H1 (cell line): Measurements from ENCODE around the gene DSE. TPM values are rescaled to one million over a fixed set of nuclear protein-coding genes. Genes with fewer than 3 reads are reported as not detected.

Source experiments
- CTCF ChIA-PET: fragments of 300-600 bp; sonication (Branson Sonifier 250); formaldehyde crosslinking; loops from one replicate; lab custom pipeline; 2021; ENCODE audit not compliant: partially characterized antibody; lab: Charles Lee
- POLR2A ChIA-PET: fragments of 300-600 bp; sonication (Branson Sonifier 250); formaldehyde crosslinking; loops from one replicate; lab custom pipeline; 2021; ENCODE audit warnings: inconsistent platforms; ENCODE audit not compliant: partially characterized antibody; lab: Charles Lee
- DNase-seq, 2 experiments: peaks; one replicate each; pipeline versions ENCODE4 v3.0.0 to v3.0.0-alpha.2; 2010 to 2022; ENCODE audit warnings: low spot score in 2 of 2, low read depth in 1 of 2, mixed read lengths in 1 of 2
- FAIRE-seq: peaks from 2 replicates; lab custom pipeline; 2011; peaks lifted over from hg19 to GRCh38; lab: Jason Lieb, UNC
- H2AFZ ChIP-seq: 2 replicates; pipeline ENCODE4 v1.8.1; 2012; ENCODE audit warnings: low read length, inconsistent platforms
- H2AK5ac ChIP-seq: 2 replicates; pipeline ENCODE4 v1.6.1; 2013; ENCODE audit warnings: low read depth, low read length
- H2BK120ac ChIP-seq: replicated peaks from 2 replicates; pipeline ENCODE3; 2013; ENCODE audit warnings: low read depth, low read length, inconsistent platforms
- H2BK12ac ChIP-seq: 2 replicates; pipeline ENCODE4 v1.6.1; 2013; ENCODE audit warnings: low read depth, low read length
- H2BK15ac ChIP-seq: 2 replicates; pipeline ENCODE4 v1.6.1; 2013; ENCODE audit warnings: low read length
- H2BK20ac ChIP-seq: 2 replicates; pipeline ENCODE4 v1.6.1; 2013; ENCODE audit warnings: low read length
- H2BK5ac ChIP-seq: 2 replicates; pipeline ENCODE4 v1.6.1; 2013; ENCODE audit warnings: low read depth, low read length
- H3K14ac ChIP-seq: 2 replicates; pipeline ENCODE4 v1.6.1; 2013; ENCODE audit warnings: inconsistent platforms; ENCODE audit not compliant: insufficient read length
- H3K18ac ChIP-seq: 2 replicates; pipeline ENCODE4 v1.6.1; 2013; ENCODE audit warnings: low read length; ENCODE audit errors: extremely low read depth
- H3K23ac ChIP-seq: 2 replicates; pipeline ENCODE4 v1.6.1; 2013; ENCODE audit warnings: inconsistent platforms; ENCODE audit not compliant: insufficient read length
- H3K23me2 ChIP-seq: 2 replicates; pipeline ENCODE4 v1.6.1; 2013; ENCODE audit warnings: low read depth, low read length
- H3K27ac ChIP-seq: 2 replicates; pipeline ENCODE4 v1.6.1; 2011; ENCODE audit warnings: low read depth, low read length, inconsistent platforms
- H3K27me3 ChIP-seq, 4 experiments: replicated peaks in 1 of 4; 1 replicate in 1 of 4; 2 replicates in 3 of 4; pipeline versions ENCODE4 v1.6.1 to v1.8.1; 2011 to 2013; ENCODE audit warnings: low read length in 3 of 4, mild to moderate bottlenecking in 3 of 4, inconsistent platforms in 2 of 4, mixed read lengths in 2 of 4, moderate library complexity in 1 of 4; ENCODE audit not compliant: control insufficient read depth in 3 of 4, insufficient read depth in 3 of 4; ENCODE audit errors: extremely low read depth in 1 of 4
- H3K36me3 ChIP-seq, 4 experiments: 2 replicates each; pipeline versions ENCODE4 v1.6.1 to v1.8.1; 2011 to 2013; ENCODE audit warnings: mild to moderate bottlenecking in 4 of 4, low read length in 3 of 4, moderate library complexity in 2 of 4, control low read depth in 1 of 4, inconsistent platforms in 1 of 4; ENCODE audit not compliant: insufficient read depth in 4 of 4, control insufficient read depth in 2 of 4
- H3K4ac ChIP-seq: replicated peaks from 2 replicates; pipeline ENCODE3; 2013; ENCODE audit warnings: low read length, low read depth, mixed read lengths, inconsistent platforms; ENCODE audit not compliant: insufficient read length
- H3K4me1 ChIP-seq, 4 experiments: replicated peaks in 1 of 4; 1 replicate in 1 of 4; 2 replicates in 3 of 4; pipeline versions ENCODE4 v1.6.1 to v1.8.1; 2011 to 2013; ENCODE audit warnings: low read length in 3 of 4, inconsistent platforms in 2 of 4, mixed read lengths in 1 of 4; ENCODE audit not compliant: insufficient read depth in 4 of 4, control insufficient read depth in 3 of 4
- H3K4me2 ChIP-seq, 2 experiments: 2 replicates each; pipeline versions ENCODE4 v1.6.1 to v1.8.1; 2011 to 2013; ENCODE audit warnings: low read depth in 2 of 2, low read length in 2 of 2, control low read depth in 1 of 2, inconsistent platforms in 1 of 2, mild to moderate bottlenecking in 1 of 2; ENCODE audit not compliant: insufficient read depth in 1 of 2
- H3K4me3 ChIP-seq, 4 experiments: fragments of 200-600, 300-600 bp in 1 of 4; sonication (generic), shearing (Covaris generic), sonication (Bioruptor Twin) in 1 of 4; 2 replicates each; pipeline versions ENCODE4 v1.5.1 to v1.8.1; 2011 to 2016; ENCODE audit warnings: low read length in 4 of 4, low read depth in 3 of 4, control low read depth in 2 of 4, inconsistent platforms in 2 of 4, mild to moderate bottlenecking in 2 of 4, mixed read lengths in 1 of 4, moderate library complexity in 1 of 4; ENCODE audit not compliant: insufficient read depth in 2 of 4; ENCODE audit errors: extremely low read depth in 1 of 4
- H3K56ac ChIP-seq: replicated peaks from 2 replicates; pipeline ENCODE3; 2013; ENCODE audit warnings: low read depth, mild to moderate bottlenecking, mixed read lengths, low read length, inconsistent platforms; ENCODE audit not compliant: insufficient read length
- H3K79me1 ChIP-seq: 2 replicates; pipeline ENCODE4 v1.6.1; 2013; ENCODE audit warnings: low read depth, low read length, control low read depth
- H3K79me2 ChIP-seq, 2 experiments: 2 replicates each; pipeline versions ENCODE4 v1.6.1 to v1.8.1; 2012 to 2013; ENCODE audit warnings: low read length in 2 of 2, mild to moderate bottlenecking in 2 of 2, inconsistent platforms in 1 of 2; ENCODE audit not compliant: insufficient read depth in 2 of 2, control insufficient read depth in 1 of 2
- H3K9ac ChIP-seq, 4 experiments: replicated peaks in 1 of 4; 1 replicate in 1 of 4; 2 replicates in 3 of 4; pipeline versions ENCODE4 v1.6.1 to v1.8.1; 2011 to 2013; ENCODE audit warnings: low read depth in 3 of 4, low read length in 3 of 4, control low read depth in 2 of 4, mild to moderate bottlenecking in 2 of 4, moderate library complexity in 2 of 4, inconsistent platforms in 1 of 4; ENCODE audit errors: extremely low read depth in 1 of 4
- H3K9me3 ChIP-seq, 2 experiments: 2 replicates each; pipeline versions ENCODE4 v1.6.1 to v1.8.1; 2012 to 2013; ENCODE audit warnings: mild to moderate bottlenecking in 2 of 2, moderate library complexity in 2 of 2, control low read depth in 1 of 2, inconsistent platforms in 1 of 2, low read depth in 1 of 2, low read length in 1 of 2, mixed read lengths in 1 of 2; ENCODE audit not compliant: insufficient read depth in 2 of 2
- H4K20me1 ChIP-seq, 2 experiments: replicated peaks in 1 of 2; 2 replicates each; pipeline versions ENCODE3 to v1.8.1; 2011 to 2013; ENCODE audit warnings: inconsistent platforms in 2 of 2, low read length in 2 of 2, mild to moderate bottlenecking in 1 of 2; ENCODE audit not compliant: insufficient read depth in 2 of 2, control insufficient read depth in 1 of 2
- H4K5ac ChIP-seq: 2 replicates; pipeline ENCODE4 v1.6.1; 2013; ENCODE audit warnings: low read length, low read depth, mixed read lengths, inconsistent platforms; ENCODE audit not compliant: insufficient read length
- H4K8ac ChIP-seq: 2 replicates; pipeline ENCODE4 v1.8.0; 2013; ENCODE audit warnings: mild to moderate bottlenecking, moderate library complexity, low read length, inconsistent platforms; ENCODE audit not compliant: insufficient read depth; ENCODE audit errors: extremely low read depth
- H4K91ac ChIP-seq: replicated peaks from 2 replicates; pipeline ENCODE3; 2013; ENCODE audit warnings: low read length, mixed read lengths, inconsistent platforms; ENCODE audit not compliant: insufficient read length
- CBX8 ChIP-seq: fragments of 300-800, 300-1000 bp; sonication (generic); IDR thresholded peaks from 2 replicates; pipeline ENCODE4 v1.7.1; 2016; ENCODE audit warnings: low read depth, low read length, borderline replicate concordance
- EGR1 ChIP-seq: IDR thresholded peaks from 2 replicates; pipeline ENCODE4 v1.6.1; 2011; ENCODE audit warnings: low read depth, low read length, borderline replicate concordance
- EZH2 ChIP-seq: fragments of 200-600 bp; sonication (generic); IDR thresholded peaks from 2 replicates; pipeline ENCODE4 v1.7.1; 2012; ENCODE audit warnings: low read depth, mild to moderate bottlenecking, moderate library complexity, low read length, inconsistent platforms; ENCODE audit not compliant: severe bottlenecking
- GABPA ChIP-seq: IDR thresholded peaks from 2 replicates; pipeline ENCODE4 v1.6.1; 2011; ENCODE audit warnings: mild to moderate bottlenecking, low read length, moderate library complexity, borderline replicate concordance; ENCODE audit not compliant: insufficient read depth
- MAFK ChIP-seq: IDR thresholded peaks from 2 replicates; pipeline ENCODE4 v1.6.1; 2012; ENCODE audit warnings: low read depth, mild to moderate bottlenecking, improper control_type of control experiment, low read length
- NRF1 ChIP-seq: IDR thresholded peaks from 2 replicates; pipeline ENCODE4 v1.6.1; 2011; ENCODE audit warnings: mild to moderate bottlenecking, low read depth, low read length, improper control_type of control experiment
- POLR2A ChIP-seq, 2 experiments: IDR thresholded peaks; 1 replicate in 1 of 2; 2 replicates in 1 of 2; pipeline ENCODE4 v1.6.1; 2011; ENCODE audit warnings: low read depth in 2 of 2, low read length in 2 of 2, mild to moderate bottlenecking in 2 of 2; ENCODE audit errors: control extremely low read depth in 1 of 2
- RFX5 ChIP-seq: IDR thresholded peaks from 2 replicates; pipeline ENCODE4 v1.6.1; 2011; ENCODE audit warnings: low read depth, low read length, improper control_type of control experiment, borderline replicate concordance
- SAP30 ChIP-seq: fragments of 300-600 bp; sonication (generic); IDR thresholded peaks from 2 replicates; pipeline ENCODE4 v1.7.1; 2012; ENCODE audit warnings: low read length, moderate library complexity, mild to moderate bottlenecking, inconsistent platforms; ENCODE audit not compliant: insufficient read depth, insufficient replicate concordance
- SP4 ChIP-seq: IDR thresholded peaks from 2 replicates; pipeline ENCODE4 v1.6.1; 2012; ENCODE audit warnings: low read length, inconsistent platforms
- TEAD4 ChIP-seq: IDR thresholded peaks from 2 replicates; pipeline ENCODE4 v1.6.1; 2012; ENCODE audit warnings: low read depth, low read length, inconsistent platforms, mixed read lengths
- WGBS, 2 experiments: shearing (Covaris generic) in 1 of 2; methylation state at CpG; one replicate each; pipeline versions ENCODE4 v1.1.6 to v1.1.7; 2013 to 2015; ENCODE audit warnings: low lambda C conversion rate in 2 of 2, mixed read lengths in 2 of 2, inconsistent platforms in 1 of 2, low coverage in 1 of 2, missing lambda C conversion rate in 1 of 2; ENCODE audit not compliant: insufficient replicate concordance in 2 of 2, insufficient coverage in 1 of 2, insufficient read length in 1 of 2; ENCODE audit errors: extremely low coverage in 1 of 2, missing lambda C conversion rate in 1 of 2; 5-methylcytosine and 5-hydroxymethylcytosine counted together
- polyA plus RNA-seq, 7 experiments: library from polyadenylated mRNA; depleted of rRNA in 3 of 7; stranded (reverse) in 5 of 7; unstranded in 2 of 7; fragments of >200 nt in 5 of 7; fragments of 200-250 nt in 2 of 7; gene quantifications; 1 replicate in 5 of 7; 2 replicates in 1 of 7; 4 replicates in 1 of 7; pipeline versions ENCODE4 v1.2.1 to v1.2.3, GENCODE V29; 2011 to 2013; ENCODE audit warnings: missing spikeins in 2 of 7, mixed read lengths in 2 of 7
- total RNA-seq: library from RNA; stranded (reverse); fragmentation: NEBNext Ultra II Directional; extraction: Animal tissue kit (Norgen Biotek cat#: 25700); gene quantifications from 2 replicates; pipeline ENCODE4 v1.2.1, GENCODE V29; 2021
- TF ChIP-seq, protein P1 (sequence below): IDR thresholded peaks from 2 replicates; pipeline ENCODE4 v1.6.1; 2012; ENCODE audit warnings: low read length, inconsistent platforms
- TF ChIP-seq, protein P2 (sequence below): IDR thresholded peaks from 2 replicates; pipeline ENCODE4 v1.6.1; 2012; ENCODE audit warnings: inconsistent platforms

The DSE gene
- total and polyA plus RNA-seq, 2 of the 8 experiments (the other 6 are each of a cell fraction or from before 2014, with no cell fraction given): 32.5 to 94.4 TPM

DNA sequence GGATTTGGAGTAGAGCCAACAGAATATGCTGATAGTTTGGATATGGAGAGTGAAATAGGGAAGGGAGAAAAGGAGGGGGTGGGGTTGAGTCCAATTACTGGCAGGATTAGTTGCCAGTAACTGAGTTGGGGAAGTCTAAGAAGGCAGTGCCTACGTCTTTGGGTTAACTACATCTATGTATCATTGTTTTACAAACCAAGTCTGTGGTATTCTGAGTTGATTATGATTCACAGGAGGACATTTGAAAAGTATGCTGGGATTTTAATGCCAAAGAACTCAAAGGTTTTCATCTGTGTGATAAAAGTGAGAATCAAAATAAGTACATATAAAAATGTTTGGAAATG lies 14.7 kb downstream of the DSE start:
- Histone ChIP-seq H3K4me3 (no peak overlapping the region), H2AFZ (no peak overlapping the region), H3K27ac (no peak overlapping the region), H4K20me1 (peaks cover 0 to 2% of the 10 kb centered on the region in 2 experiments), H4K8ac (no peak overlapping the region), H3K79me2 (peaks cover 0 to 96% of the 10 kb centered on the region in 2 experiments; a peak in 3 of 4 replicates), H3K56ac (no peak overlapping the region), H2BK5ac (no peak overlapping the region), H3K27me3 (no peaks in the 10 kb centered on the region), H4K5ac (no peak overlapping the region), H3K4me2 (no peak overlapping the region), H4K91ac (no peak overlapping the region), H3K23me2 (no peaks in the 10 kb centered on the region), H2BK12ac (no peak overlapping the region), H3K23ac (no peak overlapping the region), H3K9ac (no peak overlapping the region), H2AK5ac (no peak overlapping the region), H3K4ac (no peak overlapping the region), H3K18ac (no peak overlapping the region), H3K14ac (no peak overlapping the region), H3K79me1 (peaks cover 10% of the 10 kb centered on the region; the same call in 1 of the 2 replicates), H2BK120ac (no peak overlapping the region), H2BK15ac (no peak overlapping the region), H3K36me3 (no peaks in the 10 kb centered on the region; a peak in 2 of 8 replicates), H3K9me3 (no peaks in the 10 kb centered on the region), H3K4me1 (peaks cover 3 to 7% (median 5%) of the 10 kb centered on the region in 4 experiments; a peak in 5 of 7 replicates), H2BK20ac (no peak overlapping the region)
- no peak for DNase-seq
- POLR2A ChIA-PET: interaction anchor here (2.5 kb wide), 1 partner anchor 14 kb away, joined by 10 read pairs; the partner anchor contains the start of gene DSE
- 56% methylated on average over 1 of the region's 1 CpG; no CpG with 5 or more reads in 1 of the 2 experiments for WGBS, 2 experiments
- CTCF ChIA-PET: interaction anchor here (1.0 to 1.2 kb wide), 2 partner anchors 97 to 98 kb away, joined by 3 to 5 read pairs; no protein-coding TSS in a partner anchor
- peak; percentile 28 for FAIRE-seq
- TF ChIP-seq CBX8: no peak
- no peak for TF ChIP-seq EGR1
- no peak for TF ChIP-seq SP4
- no peak for TF ChIP-seq RFX5
- TF ChIP-seq EZH2: no peak
- TF ChIP-seq GABPA: no peak
- TF ChIP-seq, protein P1, sequence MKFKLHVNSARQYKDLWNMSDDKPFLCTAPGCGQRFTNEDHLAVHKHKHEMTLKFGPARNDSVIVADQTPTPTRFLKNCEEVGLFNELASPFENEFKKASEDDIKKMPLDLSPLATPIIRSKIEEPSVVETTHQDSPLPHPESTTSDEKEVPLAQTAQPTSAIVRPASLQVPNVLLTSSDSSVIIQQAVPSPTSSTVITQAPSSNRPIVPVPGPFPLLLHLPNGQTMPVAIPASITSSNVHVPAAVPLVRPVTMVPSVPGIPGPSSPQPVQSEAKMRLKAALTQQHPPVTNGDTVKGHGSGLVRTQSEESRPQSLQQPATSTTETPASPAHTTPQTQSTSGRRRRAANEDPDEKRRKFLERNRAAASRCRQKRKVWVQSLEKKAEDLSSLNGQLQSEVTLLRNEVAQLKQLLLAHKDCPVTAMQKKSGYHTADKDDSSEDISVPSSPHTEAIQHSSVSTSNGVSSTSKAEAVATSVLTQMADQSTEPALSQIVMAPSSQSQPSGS: no peak
- no peak for TF ChIP-seq SAP30
- TF ChIP-seq NRF1: no peak
- no peak for TF ChIP-seq TEAD4
- TF ChIP-seq, protein P2, sequence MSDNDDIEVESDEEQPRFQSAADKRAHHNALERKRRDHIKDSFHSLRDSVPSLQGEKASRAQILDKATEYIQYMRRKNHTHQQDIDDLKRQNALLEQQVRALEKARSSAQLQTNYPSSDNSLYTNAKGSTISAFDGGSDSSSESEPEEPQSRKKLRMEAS: no peak
- no peak for TF ChIP-seq POLR2A (IDR thresholded peaks at IDR 0.05; ENCODE audit: control extremely low read depth in 1 of 2, low read depth in 2 of 2, low read length in 2 of 2)
- no peak for TF ChIP-seq MAFK
